HL-60 (cell line): Measurements from ENCODE around the gene NANP.
"Not testable (repeated sequence)": the region's sequence is repeated elsewhere in the genome, so short reads cannot be mapped to it uniquely, and the experiment has no call there.

Experiments used
- DNase-seq, 2 experiments: peaks; one replicate each; pipeline ENCODE4 v3.0.0-alpha.2; 2010 to 2020; ENCODE audit warnings: low read depth in 1 of 2, low spot score in 1 of 2
- H3K27ac ChIP-seq: fragments of 250-450 bp; sonication (Bioruptor Pico); replicated peaks from 2 replicates; pipeline ENCODE4 v1.5.1; 2020; ENCODE audit warnings: mild to moderate bottlenecking, moderate library complexity
- H3K27me3 ChIP-seq: fragments of 250-450 bp; sonication (Bioruptor Pico); 2 replicates; pipeline ENCODE4 v1.5.1; 2021; ENCODE audit warnings: mild to moderate bottlenecking, moderate library complexity; ENCODE audit not compliant: insufficient read depth, poor library complexity, severe bottlenecking
- H3K4me3 ChIP-seq: replicated peaks from 2 replicates; pipeline ENCODE4 v1.5.1; 2011; ENCODE audit warnings: mild to moderate bottlenecking, control low read depth, low read length; ENCODE audit not compliant: insufficient read depth
- GABPA ChIP-seq: IDR thresholded peaks from 2 replicates; pipeline ENCODE4 v1.6.1; 2012; ENCODE audit warnings: low read depth
- POLR2AphosphoS5 ChIP-seq: IDR thresholded peaks from 2 replicates; pipeline ENCODE4 v1.6.1; 2012; ENCODE audit warnings: low read depth
- REST ChIP-seq: IDR thresholded peaks from 2 replicates; pipeline ENCODE4 v1.6.1; 2012; ENCODE audit warnings: low read depth; ENCODE audit not compliant: insufficient replicate concordance
- SPI1 ChIP-seq: IDR thresholded peaks from 2 replicates; pipeline ENCODE4 v1.6.1; 2012; ENCODE audit warnings: low read depth, mild to moderate bottlenecking, borderline replicate concordance
- TF ChIP-seq, protein P1 (sequence below): IDR thresholded peaks from one replicate; pipeline ENCODE4 v1.5.1; 2011; ENCODE audit warnings: low read length, control low read depth, inconsistent platforms; ENCODE audit not compliant: insufficient read depth

The NANP gene

GRCh38 chr20:25605148-25605547 lies 18.7 kb downstream of the NANP start:
- Histone ChIP-seq H3K4me3 (no peak overlapping the region), H3K27ac (no peak overlapping the region), H3K27me3 (no peaks in the 10 kb centered on the region)
- no peak for DNase-seq
- TF ChIP-seq REST (no peak), POLR2AphosphoS5 (no peak), GABPA (no peak), SPI1 (no peak)
- TF ChIP-seq, protein P1, sequence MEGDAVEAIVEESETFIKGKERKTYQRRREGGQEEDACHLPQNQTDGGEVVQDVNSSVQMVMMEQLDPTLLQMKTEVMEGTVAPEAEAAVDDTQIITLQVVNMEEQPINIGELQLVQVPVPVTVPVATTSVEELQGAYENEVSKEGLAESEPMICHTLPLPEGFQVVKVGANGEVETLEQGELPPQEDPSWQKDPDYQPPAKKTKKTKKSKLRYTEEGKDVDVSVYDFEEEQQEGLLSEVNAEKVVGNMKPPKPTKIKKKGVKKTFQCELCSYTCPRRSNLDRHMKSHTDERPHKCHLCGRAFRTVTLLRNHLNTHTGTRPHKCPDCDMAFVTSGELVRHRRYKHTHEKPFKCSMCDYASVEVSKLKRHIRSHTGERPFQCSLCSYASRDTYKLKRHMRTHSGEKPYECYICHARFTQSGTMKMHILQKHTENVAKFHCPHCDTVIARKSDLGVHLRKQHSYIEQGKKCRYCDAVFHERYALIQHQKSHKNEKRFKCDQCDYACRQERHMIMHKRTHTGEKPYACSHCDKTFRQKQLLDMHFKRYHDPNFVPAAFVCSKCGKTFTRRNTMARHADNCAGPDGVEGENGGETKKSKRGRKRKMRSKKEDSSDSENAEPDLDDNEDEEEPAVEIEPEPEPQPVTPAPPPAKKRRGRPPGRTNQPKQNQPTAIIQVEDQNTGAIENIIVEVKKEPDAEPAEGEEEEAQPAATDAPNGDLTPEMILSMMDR, result no peak

- no peak for TF ChIP-seq SPI1
- TF ChIP-seq GABPA, result no peak
- TF ChIP-seq, protein P1, result no peak
- TF ChIP-seq REST, result no peak
- TF ChIP-seq POLR2AphosphoS5, result no peak
- H3K27ac ChIP-seq, result no peak overlapping the region
- DNase-seq, result no peak
- no peak overlapping the region for H3K4me3 ChIP-seq
- no peaks in the 10 kb centered on the region for H3K27me3 ChIP-seq
These were observed 19.2 kb downstream of the NANP start for GRCh38 chr20:25604611-25605010.

GRCh38 chr20:25602914-25603309 lies 20.9 kb downstream of the NANP start:
- H3K27me3 ChIP-seq, DNase-seq, H3K4me3 ChIP-seq, H3K27ac ChIP-seq: not testable (repeated sequence)

DNA sequence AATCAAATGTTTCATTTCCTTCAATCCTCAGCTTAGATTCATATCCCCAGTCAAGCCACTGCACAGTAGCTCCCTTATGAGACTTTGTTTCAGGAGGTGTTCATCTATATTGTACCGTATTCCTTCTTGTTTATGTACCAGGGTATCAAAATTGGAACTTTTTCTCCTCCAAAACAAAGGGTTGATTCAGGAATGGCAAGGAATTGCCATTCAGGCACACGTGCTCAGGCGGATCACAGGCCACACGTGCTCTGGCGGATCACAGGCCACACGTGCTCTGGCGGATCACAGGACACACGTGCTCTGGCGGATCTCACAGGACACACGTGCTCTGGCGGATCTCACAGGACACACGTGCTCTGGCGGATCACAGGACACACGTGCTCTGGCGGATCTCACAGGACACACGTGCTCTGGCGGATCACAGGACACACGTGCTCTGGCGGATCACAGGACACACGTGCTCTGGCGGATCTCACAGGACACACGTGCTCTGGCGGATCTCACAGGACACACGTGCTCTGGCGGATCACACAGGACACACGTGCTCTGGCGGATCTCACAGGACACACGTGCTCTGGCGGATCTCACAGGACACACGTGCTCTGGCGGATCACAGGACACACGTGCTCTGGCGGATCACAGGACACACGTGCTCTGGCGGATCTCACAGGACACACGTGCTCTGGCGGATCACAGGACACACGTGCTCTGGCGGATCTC lies 21.5 kb downstream of the NANP start:
- H3K27ac ChIP-seq, H3K27me3 ChIP-seq, DNase-seq, H3K4me3 ChIP-seq: not testable (repeated sequence)

DNA sequence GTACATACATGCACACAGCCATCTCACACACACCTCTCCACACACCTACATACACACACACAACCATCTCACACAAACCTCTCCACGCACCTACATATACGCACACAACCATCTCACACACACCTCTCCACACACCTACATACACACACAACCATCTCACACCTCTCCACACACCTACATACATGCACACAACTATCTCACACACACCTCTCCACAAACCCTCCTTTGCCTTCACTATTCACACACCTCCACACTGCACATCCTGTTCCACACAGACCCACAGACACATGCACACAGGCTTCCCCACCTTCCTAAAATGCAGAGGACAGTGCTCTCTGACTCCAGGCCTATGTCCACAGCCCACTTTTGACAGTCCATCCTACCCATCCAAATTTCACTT lies 22.2 kb downstream of the NANP start:
- Histone ChIP-seq H3K27ac (no peak overlapping the region), H3K27me3 (no peaks in the 10 kb centered on the region), H3K4me3 (no peak overlapping the region)
- no peak for DNase-seq
- no peak for TF ChIP-seq POLR2AphosphoS5
- TF ChIP-seq, protein P1, result no peak
- no peak for TF ChIP-seq REST
- TF ChIP-seq SPI1, result no peak
